ENCODE results near the gene ZC3H15. TPM values are rescaled to one million over a fixed set of nuclear protein-coding genes. Genes with fewer than 3 reads are reported as not detected.

The ZC3H15 gene
- total RNA-seq, 2 experiments from 2014 or later, result 100 to 115 TPM

GRCh38 chr2:186544255-186544675 is 58.2 kb downstream of the ZC3H15 start:
- Mint-ChIP-seq H3K27me3 (peaks cover 8% of the 10 kb centered on the region), H3K4me1 (no peaks in the 10 kb centered on the region), H3K4me3 (no peak overlapping the region), H3K36me3 (ENCODE audit: low read depth) (no peaks in the 10 kb centered on the region), H3K9me3 (ENCODE audit: low read depth) (no peaks in the 10 kb centered on the region), H3K27ac (no peak overlapping the region)
- ChIA-PET CTCF (interaction anchor here (1.4 kb wide), 1 partner anchor 13 kb away, joined by 6 read pairs; no protein-coding TSS in a partner anchor), POLR2A (no interaction called here)
- ATAC-seq (no peak), DNase-seq (no peak)
- intact Hi-C loops (cut with DNase I, micrococcal nuclease), result no loop called here

DNA sequence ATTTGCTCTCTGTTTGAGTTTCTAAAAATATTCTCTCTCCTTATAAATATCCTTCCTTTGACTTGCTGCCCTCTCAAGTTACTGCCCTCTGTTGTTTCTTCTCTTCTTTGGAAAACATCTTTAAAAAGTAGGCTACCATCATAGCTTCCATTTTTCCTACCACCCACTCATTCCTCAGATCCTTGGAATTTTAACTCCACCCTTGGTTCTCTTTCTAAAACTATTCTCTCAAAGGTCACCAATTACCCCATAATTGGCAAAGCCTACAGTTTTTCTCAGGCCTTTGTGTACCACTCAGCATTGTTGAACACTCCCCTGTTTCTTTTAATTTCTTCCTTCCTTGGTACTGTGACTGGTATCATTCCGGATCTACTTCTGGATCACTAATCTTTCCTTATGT is 60.8 kb downstream of the ZC3H15 start:
- ATAC-seq (no peak), DNase-seq (no peak)
- intact Hi-C loops (cut with DNase I, micrococcal nuclease), result no loop called here
- Mint-ChIP-seq H3K27me3 (peaks cover 6% of the 10 kb centered on the region), H3K9me3 (ENCODE audit: low read depth) (no peaks in the 10 kb centered on the region), H3K36me3 (ENCODE audit: low read depth) (no peaks in the 10 kb centered on the region), H3K4me3 (no peak overlapping the region), H3K27ac (no peak overlapping the region), H3K4me1 (no peaks in the 10 kb centered on the region)
- POLR2A ChIA-PET, result no interaction called here
- CTCF ChIA-PET, result interaction anchor here (1.2 kb wide), 1 partner anchor 42 kb away, joined by 3 read pairs; no protein-coding TSS in a partner anchor

- H3K36me3 Mint-ChIP-seq (ENCODE audit: low read depth), result no peaks in the 10 kb centered on the region
- H3K4me1 Mint-ChIP-seq, result no peaks in the 10 kb centered on the region
- ChIA-PET POLR2A (no interaction called here), CTCF (no interaction called here)
- DNase-seq (no peak), ATAC-seq (no peak)
- no peak overlapping the region for H3K4me3 Mint-ChIP-seq
- peaks cover 5% of the 10 kb centered on the region for H3K27me3 Mint-ChIP-seq
- intact Hi-C loops (cut with DNase I, micrococcal nuclease), result no loop called here
- no peaks in the 10 kb centered on the region for H3K9me3 Mint-ChIP-seq (ENCODE audit: low read depth)
- H3K27ac Mint-ChIP-seq, result no peak overlapping the region
Measured at GRCh38 chr2:186551323-186552050, 65.4 kb downstream of the ZC3H15 start.

DNA sequence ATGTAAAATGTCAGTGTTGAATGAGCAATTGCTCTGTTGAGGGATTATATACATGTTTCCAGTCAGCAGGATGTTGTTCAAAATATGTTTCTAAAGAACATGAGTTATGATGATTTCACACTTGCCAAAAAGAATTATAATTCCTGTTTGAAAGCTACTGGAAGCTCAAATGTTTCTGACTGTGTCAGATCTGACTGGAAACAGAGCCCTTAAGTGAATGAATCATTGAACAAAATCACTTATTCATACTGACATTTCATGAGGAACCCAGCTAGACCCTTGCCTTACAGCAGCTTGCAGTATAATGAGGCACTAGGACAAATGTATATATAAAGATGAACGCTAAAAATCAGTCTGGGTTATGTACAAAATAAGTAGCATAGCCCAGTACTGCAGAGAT is 68.4 kb downstream of the ZC3H15 start:
- Mint-ChIP-seq H3K9me3 (ENCODE audit: low read depth) (no peaks in the 10 kb centered on the region), H3K4me1 (no peaks in the 10 kb centered on the region), H3K27me3 (peaks cover 5% of the 10 kb centered on the region), H3K4me3 (no peak overlapping the region), H3K36me3 (ENCODE audit: low read depth) (no peaks in the 10 kb centered on the region), H3K27ac (no peak overlapping the region)
- POLR2A ChIA-PET, result interaction anchor here (0.6 to 1.4 kb wide), 3 partner anchors 35 to 86 kb away, joined by 4 read pairs; partner anchors contain the start of genes ITGAV and ZC3H15
- DNase-seq (no peak), ATAC-seq (peak; percentile 67)
- CTCF ChIA-PET, result interaction anchor here (1.1 kb wide), 1 partner anchor 35 kb away, joined by 4 read pairs; the partner anchor contains the start of gene ITGAV
- intact Hi-C loops (cut with DNase I, micrococcal nuclease), result no loop called here

GRCh38 chr2:186554850-186555671 is 69.0 kb downstream of the ZC3H15 start:
- DNase-seq, result peak; percentile 10
- no peak overlapping the region for H3K27ac Mint-ChIP-seq
- H3K4me3 Mint-ChIP-seq, result no peak overlapping the region
- no peaks in the 10 kb centered on the region for H3K4me1 Mint-ChIP-seq
- ChIA-PET CTCF (interaction anchor here (0.6 kb wide), 1 partner anchor 62 kb away, joined by 3 read pairs; no protein-coding TSS in a partner anchor), POLR2A (interaction anchor here (0.6 to 1.4 kb wide), 3 partner anchors 35 to 85 kb away, joined by 4 read pairs; partner anchors contain the start of genes ITGAV and ZC3H15)
- peak; percentile 65 for ATAC-seq
- no peaks in the 10 kb centered on the region for H3K9me3 Mint-ChIP-seq (ENCODE audit: low read depth)
- H3K27me3 Mint-ChIP-seq, result peaks cover 5% of the 10 kb centered on the region
- intact Hi-C loops (cut with DNase I, micrococcal nuclease), result no loop called here
- H3K36me3 Mint-ChIP-seq (ENCODE audit: low read depth), result no peaks in the 10 kb centered on the region

DNA sequence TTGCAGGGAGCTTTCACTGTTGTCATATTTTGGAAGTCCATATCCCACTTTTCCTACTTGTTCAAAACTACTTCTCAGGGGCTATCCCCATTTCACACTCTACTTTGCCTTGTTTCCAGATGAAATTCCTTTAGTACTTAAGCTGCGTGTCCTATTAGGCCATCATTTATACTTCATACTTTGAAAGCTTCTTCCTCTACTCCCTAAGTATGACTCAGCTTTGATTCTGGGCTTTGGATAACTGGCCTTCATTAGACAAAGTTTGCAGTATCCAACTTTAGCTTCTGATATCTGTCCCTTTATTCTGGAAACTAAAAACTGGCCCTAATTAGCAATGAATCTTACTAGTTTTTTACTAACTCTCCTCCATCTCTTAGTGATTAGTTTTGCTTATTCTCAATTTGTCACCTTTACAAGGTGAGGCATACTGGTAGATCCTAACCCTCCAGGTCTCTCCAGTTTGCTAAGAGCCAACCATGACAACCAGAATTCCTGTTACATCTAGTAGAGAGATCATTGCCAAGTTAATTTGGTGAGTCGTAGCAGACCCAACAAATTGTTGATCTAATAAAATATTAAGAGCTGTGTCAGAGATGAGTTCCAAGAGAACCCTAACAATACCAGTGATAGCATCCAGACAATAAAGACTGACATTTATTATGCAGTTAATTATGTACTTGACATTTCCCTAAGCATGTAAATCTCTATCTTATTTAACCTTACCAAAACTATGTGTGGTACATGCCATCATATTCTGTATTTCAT is 72.6 kb downstream of the ZC3H15 start:
- DNase-seq (no peak), ATAC-seq (no peak)
- no peaks in the 10 kb centered on the region for H3K36me3 Mint-ChIP-seq (ENCODE audit: low read depth)
- H3K27me3 Mint-ChIP-seq, result peaks cover 5% of the 10 kb centered on the region
- H3K9me3 Mint-ChIP-seq (ENCODE audit: low read depth), result no peaks in the 10 kb centered on the region
- ChIA-PET CTCF (interaction anchor here (0.8 kb wide), 1 partner anchor 55 kb away, joined by 3 read pairs; no protein-coding TSS in a partner anchor), POLR2A (no interaction called here)
- H3K4me1 Mint-ChIP-seq, result no peaks in the 10 kb centered on the region
- H3K4me3 Mint-ChIP-seq, result no peak overlapping the region
- H3K27ac Mint-ChIP-seq, result no peak overlapping the region
- intact Hi-C loops (cut with DNase I, micrococcal nuclease), result no loop called here

Other genes with a start within 250 kb of the ZC3H15 start
- gene ITGAV, start 103.8 kb downstream of the ZC3H15 start, total RNA-seq, result 1 to 10 TPM; 5.1 to 6.0 TPM
- gene FAM171B, start 207.8 kb downstream of the ZC3H15 start, total RNA-seq, result under 1 TPM; 0.43 to 0.58 TPM